Thoracic aorta (tissue), 2 donors: ENCODE measurements around the gene POMP. TPM values are rescaled to one million over a fixed set of nuclear protein-coding genes. Genes with fewer than 3 reads are reported as not detected.

ENCODE experiments used
- ATAC-seq: fragments of 150-250 bp; one replicate; pipeline ENCODE4 v1.8.0; 2017; ENCODE audit warnings: low read depth; ENCODE audit not compliant: insufficient number of reproducible peaks, low FRiP score
- DNase-seq: peaks from one replicate; pipeline ENCODE4 v3.0.0-alpha.2; 2020; ENCODE audit warnings: low spot score
- H3K27ac ChIP-seq, 2 donors: fragments of 200-600 bp; sonication (generic); 1 replicate in 1 of 2; 2 replicates in 1 of 2; pipeline ENCODE4 v1.5.1; 2016; ENCODE audit warnings: mild to moderate bottlenecking in 2 of 2, moderate library complexity in 2 of 2
- H3K27me3 ChIP-seq: fragments of 200-600 bp; sonication (generic); replicated peaks from 2 replicates; pipeline ENCODE4 v1.6.0; 2016; ENCODE audit warnings: mild to moderate bottlenecking; ENCODE audit not compliant: insufficient read depth
- H3K36me3 ChIP-seq: fragments of 200-600 bp; sonication (generic); one replicate; pipeline ENCODE4 v1.5.1; 2016
- H3K4me1 ChIP-seq, 2 donors: fragments of 200-600 bp; sonication (generic); 1 replicate in 1 of 2; 2 replicates in 1 of 2; pipeline versions ENCODE4 v1.5.1 to v1.6.0; 2016; ENCODE audit warnings: low read depth in 2 of 2, mild to moderate bottlenecking in 1 of 2; ENCODE audit not compliant: control insufficient read depth in 1 of 2
- H3K4me3 ChIP-seq: fragments of 200-600 bp; sonication (generic); 2 replicates; pipeline ENCODE4 v1.5.1; 2016; ENCODE audit warnings: mild to moderate bottlenecking
- H3K9me3 ChIP-seq: fragments of 200-600 bp; sonication (generic); 2 replicates; pipeline ENCODE4 v1.5.1; 2016
- CTCF ChIP-seq: fragments of 200-600 bp; sonication (generic); IDR thresholded peaks from one replicate; pipeline ENCODE4 v1.5.1; 2019; ENCODE audit warnings: antibody characterized with exemption
- total RNA-seq, 2 donors: library from RNA; depleted of rRNA; stranded (reverse); fragments of >200 nt; gene quantifications; one replicate each; pipeline versions ENCODE4 v1.1.0 to v1.2.3, GENCODE V29; 2016

POMP gene
- total RNA-seq, 2 donors from 2014 or later: 45.1 to 49.7 TPM

- H3K9me3 ChIP-seq: no peaks in the 10 kb centered on the region
- no peak for TF ChIP-seq CTCF
- no peak overlapping the region for H3K27ac ChIP-seq
- no peak for ATAC-seq
- H3K27me3 ChIP-seq: peaks cover 5% of the 10 kb centered on the region
- H3K36me3 ChIP-seq: no peaks in the 10 kb centered on the region
- no peak overlapping the region for H3K4me3 ChIP-seq
- H3K4me1 ChIP-seq: peaks cover 11 to 25% of the 10 kb centered on the region in 2 donors
- DNase-seq: no peak
These were observed 20.2 kb upstream of the POMP start for GRCh38 chr13:28638756-28639155.

- H3K27ac ChIP-seq: peak overlapping the region; percentile 32 to 37
- H3K4me3 ChIP-seq: peak overlapping the region; percentile 42
- H3K36me3 ChIP-seq: no peaks in the 10 kb centered on the region
- no peak for DNase-seq
- H3K4me1 ChIP-seq: peaks cover 11 to 25% of the 10 kb centered on the region in 2 donors
- TF ChIP-seq CTCF: no peak
- H3K9me3 ChIP-seq: no peaks in the 10 kb centered on the region
- ATAC-seq: peak; percentile 21
- no peaks in the 10 kb centered on the region for H3K27me3 ChIP-seq
These were observed 17.9 kb upstream of the POMP start for GRCh38 chr13:28640861-28641599.

GRCh38 chr13:28641600-28641926 lies 17.4 kb upstream of the POMP start:
- Histone ChIP-seq H3K36me3 (no peaks in the 10 kb centered on the region), H3K9me3 (no peaks in the 10 kb centered on the region), H3K27ac (peak overlapping the region; percentile 32 to 37), H3K27me3 (no peaks in the 10 kb centered on the region), H3K4me3 (no peak overlapping the region), H3K4me1 (peaks cover 11 to 25% of the 10 kb centered on the region in 2 donors)
- ATAC-seq (no peak), DNase-seq (no peak)
- TF ChIP-seq CTCF: no peak

- Histone ChIP-seq H3K36me3 (no peaks in the 10 kb centered on the region), H3K4me3 (no peak overlapping the region), H3K9me3 (no peaks in the 10 kb centered on the region), H3K4me1 (no peaks in the 10 kb centered on the region), H3K27ac (no peak overlapping the region), H3K27me3 (no peaks in the 10 kb centered on the region)
- TF ChIP-seq CTCF: no peak
- ATAC-seq (no peak), DNase-seq (no peak)
These were observed 8.6 kb upstream of the POMP start for GRCh38 chr13:28650284-28650683.

- Histone ChIP-seq H3K27me3 (no peaks in the 10 kb centered on the region), H3K27ac (no peak overlapping the region), H3K4me3 (no peak overlapping the region), H3K36me3 (no peaks in the 10 kb centered on the region), H3K9me3 (no peaks in the 10 kb centered on the region), H3K4me1 (peaks cover 0 to 11% of the 10 kb centered on the region in 2 donors)
- ATAC-seq (no peak), DNase-seq (no peak)
- TF ChIP-seq CTCF: no peak
These were observed 7.0 kb upstream of the POMP start for GRCh38 chr13:28651810-28652401.
